Left ventricle myocardium inferior (tissue), 1 donor: Measurements from ENCODE around the gene NAV2. TPM values are rescaled to one million over a fixed set of nuclear protein-coding genes. Genes with fewer than 3 reads are reported as not detected.
"Not testable (repeated sequence)": the region's sequence is repeated elsewhere in the genome, so short reads cannot be mapped to it uniquely, and the experiment has no call there.

Experiments
- DNase-seq: peaks from one replicate; pipeline ENCODE4 v3.0.0-alpha.2; 2020
- H3K27ac ChIP-seq: fragments of 200-600 bp; replicated peaks from 2 replicates; pipeline ENCODE4 v1.8.0; 2021
- H3K27me3 ChIP-seq: fragments of 200-600 bp; 2 replicates; pipeline ENCODE4 v1.8.0; 2021; ENCODE audit warnings: low read depth
- H3K36me3 ChIP-seq: fragments of 200-600 bp; 2 replicates; pipeline ENCODE4 v1.8.0; 2021
- H3K4me1 ChIP-seq: fragments of 200-600 bp; 2 replicates; pipeline ENCODE4 v1.8.0; 2021
- H3K4me3 ChIP-seq: fragments of 200-600 bp; 2 replicates; pipeline ENCODE4 v1.8.0; 2021; ENCODE audit warnings: mild to moderate bottlenecking, moderate library complexity
- H3K9me3 ChIP-seq: fragments of 200-600 bp; replicated peaks from 2 replicates; pipeline ENCODE4 v1.8.0; 2021
- intact Hi-C: fragments of 100-400 bp; cut with micrococcal nuclease; formaldehyde crosslinking; loops from one replicate; pipeline ENCODE4 v1.11.0; 2022
- total RNA-seq: library from RNA; stranded (reverse); fragmentation: NEBNext Ultra II Directional; extraction: Animal tissue kit (Norgen Biotek cat#: 25700); gene quantifications from one replicate; pipeline ENCODE4 v1.2.1, GENCODE V29; 2021
- TF ChIP-seq, protein P1 (sequence below): fragments of 200-600 bp; IDR thresholded peaks from 2 replicates; pipeline ENCODE4 v1.8.0; 2021; ENCODE audit warnings: antibody characterized with exemption, mild to moderate bottlenecking, borderline replicate concordance
- donor health status: DM: no; HTN: yes; CAD: no; lungs with severe emphysema.

NAV2 gene
- total RNA-seq, 1 donor from 2014 or later: 14.3 TPM

DNA sequence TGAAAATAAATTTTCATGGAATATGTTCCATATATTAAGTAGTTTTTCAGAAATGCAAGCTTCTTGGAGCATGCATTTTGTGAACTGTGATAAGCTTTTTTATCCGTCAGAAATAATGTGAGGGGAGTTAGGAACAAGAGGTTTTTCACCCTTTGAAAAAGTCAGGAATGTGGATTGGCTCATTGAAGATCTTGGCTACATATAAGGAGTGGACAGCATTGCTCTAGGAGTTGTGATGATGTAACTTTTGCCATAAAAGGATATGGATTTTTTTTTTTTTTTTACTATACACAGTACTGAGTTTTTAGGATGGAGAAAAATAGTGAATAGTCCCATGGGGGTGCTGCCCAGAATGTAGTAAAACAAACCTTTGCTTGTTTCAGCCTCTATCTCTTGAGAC, 180.2 kb downstream of the NAV2 start:
- Histone ChIP-seq H3K9me3 (no peaks in the 10 kb centered on the region), H3K4me1 (peaks cover 21% of the 10 kb centered on the region), H3K36me3 (peaks cover 12% of the 10 kb centered on the region), H3K4me3 (no peak overlapping the region), H3K27me3 (no peaks in the 10 kb centered on the region), H3K27ac (no peak overlapping the region)
- no peak for DNase-seq
- intact Hi-C loops: no loop called here
- TF ChIP-seq, protein P1, sequence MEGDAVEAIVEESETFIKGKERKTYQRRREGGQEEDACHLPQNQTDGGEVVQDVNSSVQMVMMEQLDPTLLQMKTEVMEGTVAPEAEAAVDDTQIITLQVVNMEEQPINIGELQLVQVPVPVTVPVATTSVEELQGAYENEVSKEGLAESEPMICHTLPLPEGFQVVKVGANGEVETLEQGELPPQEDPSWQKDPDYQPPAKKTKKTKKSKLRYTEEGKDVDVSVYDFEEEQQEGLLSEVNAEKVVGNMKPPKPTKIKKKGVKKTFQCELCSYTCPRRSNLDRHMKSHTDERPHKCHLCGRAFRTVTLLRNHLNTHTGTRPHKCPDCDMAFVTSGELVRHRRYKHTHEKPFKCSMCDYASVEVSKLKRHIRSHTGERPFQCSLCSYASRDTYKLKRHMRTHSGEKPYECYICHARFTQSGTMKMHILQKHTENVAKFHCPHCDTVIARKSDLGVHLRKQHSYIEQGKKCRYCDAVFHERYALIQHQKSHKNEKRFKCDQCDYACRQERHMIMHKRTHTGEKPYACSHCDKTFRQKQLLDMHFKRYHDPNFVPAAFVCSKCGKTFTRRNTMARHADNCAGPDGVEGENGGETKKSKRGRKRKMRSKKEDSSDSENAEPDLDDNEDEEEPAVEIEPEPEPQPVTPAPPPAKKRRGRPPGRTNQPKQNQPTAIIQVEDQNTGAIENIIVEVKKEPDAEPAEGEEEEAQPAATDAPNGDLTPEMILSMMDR: no peak

DNA sequence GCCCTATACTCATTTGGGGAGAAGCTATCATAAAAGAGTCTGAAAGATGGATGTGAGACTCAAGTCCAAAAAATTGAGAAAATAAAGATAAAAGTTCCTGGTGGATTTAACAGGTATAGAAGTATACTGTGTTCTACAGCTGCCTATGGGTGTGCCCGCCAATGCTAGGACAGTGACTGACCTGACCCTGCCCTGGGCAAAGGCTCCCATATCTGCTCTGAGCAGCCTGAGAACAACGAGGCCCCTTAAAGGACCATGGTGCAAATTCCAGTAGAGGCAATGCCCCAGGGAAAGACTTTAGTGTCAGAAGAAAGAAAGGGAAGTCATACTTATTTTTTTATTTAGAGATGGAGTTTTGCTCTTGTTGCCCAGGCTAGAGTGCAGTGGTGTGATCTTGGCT, 181.8 kb downstream of the NAV2 start:
- intact Hi-C loops: no loop called here
- no peak overlapping the region for H3K4me3 ChIP-seq
- TF ChIP-seq, protein P1: no peak
- no peaks in the 10 kb centered on the region for H3K9me3 ChIP-seq
- H3K4me1 ChIP-seq: peaks cover 21% of the 10 kb centered on the region
- H3K27me3 ChIP-seq: no peaks in the 10 kb centered on the region
- H3K36me3 ChIP-seq: peaks cover 8% of the 10 kb centered on the region
- H3K27ac ChIP-seq: no peak overlapping the region
- no peak for DNase-seq

DNA sequence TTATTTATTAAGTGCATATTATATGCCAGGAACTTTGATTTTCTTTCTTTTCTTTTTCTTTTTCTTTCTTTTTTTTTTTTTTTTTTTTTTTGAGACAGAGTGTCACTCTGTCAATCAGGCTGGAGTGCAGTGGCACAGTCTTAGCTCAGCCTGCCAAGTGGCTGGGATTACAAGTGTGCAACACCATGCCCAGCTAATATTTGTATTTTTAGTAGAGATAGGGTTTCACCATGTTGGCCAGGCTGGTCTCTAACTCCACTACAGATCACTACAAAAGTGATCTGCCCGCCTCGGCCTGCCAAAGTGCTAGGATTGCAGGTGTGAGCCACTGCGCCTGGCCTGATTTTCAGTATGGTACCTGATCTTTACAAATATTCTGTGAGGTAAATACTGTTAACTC, 182.4 kb downstream of the NAV2 start:
- DNase-seq: peak; percentile 17
- H3K27me3 ChIP-seq, H3K4me3 ChIP-seq, H3K36me3 ChIP-seq, H3K9me3 ChIP-seq, intact Hi-C loops: not testable (repeated sequence)
- Histone ChIP-seq H3K4me1 (peaks cover 16% of the 10 kb centered on the region), H3K27ac (peak overlapping the region; percentile 21)

DNA sequence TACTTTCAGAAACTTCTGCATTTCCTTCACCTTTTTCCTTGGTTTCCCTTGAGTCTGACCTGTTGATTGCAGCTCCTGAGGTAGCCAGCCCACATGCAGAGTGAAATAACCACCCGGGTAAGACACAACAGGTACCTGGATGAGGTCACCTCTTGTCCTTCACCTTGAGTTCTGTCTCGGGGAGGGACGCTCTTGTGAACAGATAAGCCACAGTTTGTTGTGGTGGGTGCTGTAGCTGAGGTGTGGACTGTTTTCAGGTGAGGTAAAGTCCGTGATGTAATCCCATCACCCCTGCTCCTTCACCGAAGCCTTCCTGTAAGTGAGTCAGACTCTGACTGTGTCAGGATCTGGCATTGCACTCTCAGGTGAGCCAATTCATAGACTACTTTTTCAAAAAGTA, 183.1 kb downstream of the NAV2 start:
- TF ChIP-seq, protein P1: no peak
- Histone ChIP-seq H3K27ac (no peak overlapping the region), H3K4me3 (no peak overlapping the region), H3K36me3 (peaks cover 8% of the 10 kb centered on the region), H3K27me3 (no peaks in the 10 kb centered on the region), H3K4me1 (peaks cover 9% of the 10 kb centered on the region), H3K9me3 (no peaks in the 10 kb centered on the region)
- intact Hi-C loops: no loop called here
- DNase-seq: no peak

DNA sequence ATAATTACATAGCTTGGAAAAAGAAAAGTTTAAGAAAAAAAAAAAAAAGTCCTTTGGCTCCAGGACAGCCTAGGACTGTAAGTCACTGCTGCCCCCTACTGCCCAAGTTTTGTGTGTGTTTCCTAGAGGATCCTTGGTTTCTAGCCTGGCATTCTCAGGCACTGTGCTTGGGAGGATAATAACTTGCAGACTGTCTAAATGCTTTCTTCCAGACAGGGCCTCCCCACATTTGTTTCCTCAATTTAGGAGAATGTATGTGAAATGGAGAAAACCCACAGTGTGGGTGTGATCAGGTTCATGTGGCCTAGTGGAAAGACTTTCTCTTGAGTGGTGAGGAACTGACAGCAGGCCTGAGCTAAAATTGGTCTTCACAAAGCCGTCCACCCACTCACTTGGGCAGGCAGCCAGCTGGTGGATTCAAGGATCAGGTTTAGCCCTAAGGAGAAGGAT, 191.0 kb downstream of the NAV2 start:
- intact Hi-C loops: loop anchor here (5.0 kb wide), 1 partner anchor 346 kb away; no protein-coding TSS in a partner anchor

DNA sequence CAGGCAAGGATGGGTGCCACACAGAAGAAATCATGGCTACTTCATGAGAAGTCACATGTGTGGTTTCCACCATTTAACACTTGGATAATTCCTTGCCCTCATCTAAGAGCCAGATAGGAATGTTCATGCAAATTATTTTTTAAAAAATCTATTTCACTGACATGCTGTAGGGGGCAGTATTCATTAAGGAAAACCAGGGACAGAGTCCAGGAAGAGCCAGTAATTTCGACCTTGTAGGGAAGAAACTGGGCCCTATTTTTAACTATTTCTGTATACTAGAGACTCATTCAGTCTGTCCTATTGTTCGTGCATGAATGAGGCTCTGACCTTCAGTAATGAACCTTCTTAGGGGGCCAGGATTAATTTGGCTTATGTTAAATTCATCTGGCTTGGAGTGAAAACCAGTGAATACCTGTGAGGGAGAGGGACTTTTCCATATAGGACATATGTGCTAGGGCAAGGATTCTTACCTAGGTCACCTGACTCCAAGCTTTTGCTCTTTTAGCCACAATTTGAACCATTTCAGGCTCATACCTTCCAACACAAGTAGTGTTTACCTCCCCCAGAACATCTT, 192.7 kb downstream of the NAV2 start:
- H3K36me3 ChIP-seq: no peaks in the 10 kb centered on the region
- intact Hi-C loops: no loop called here
- no peaks in the 10 kb centered on the region for H3K9me3 ChIP-seq
- no peak overlapping the region for H3K27ac ChIP-seq
- peaks cover 19% of the 10 kb centered on the region for H3K4me1 ChIP-seq
- TF ChIP-seq, protein P1: peak; percentile 64
- H3K27me3 ChIP-seq: no peaks in the 10 kb centered on the region
- DNase-seq: no peak
- H3K4me3 ChIP-seq: no peak overlapping the region

More for the DNA sequence above, 191.0 kb downstream of the NAV2 start:
- H3K27ac ChIP-seq: no peak overlapping the region
- no peak overlapping the region for H3K4me3 ChIP-seq
- no peaks in the 10 kb centered on the region for H3K9me3 ChIP-seq
- H3K4me1 ChIP-seq: peaks cover 19% of the 10 kb centered on the region
- TF ChIP-seq, protein P1: peak; percentile 83
- no peaks in the 10 kb centered on the region for H3K36me3 ChIP-seq
- DNase-seq: peak; percentile 54
- no peaks in the 10 kb centered on the region for H3K27me3 ChIP-seq
